Upper lobe of right lung (tissue), 1 donor: Measurements from ENCODE around the gene GRID2. TPM values are rescaled to one million over a fixed set of nuclear protein-coding genes. Genes with fewer than 3 reads are reported as not detected.
"Not testable (repeated sequence)": the region's sequence is repeated elsewhere in the genome, so short reads cannot be mapped to it uniquely, and the experiment has no call there.

Experiments
- ATAC-seq: fragments of 200-7000 bp; cut with Tn5 transposase; one replicate; pipeline ENCODE4 v1.9.1; 2020; ENCODE audit warnings: mild to moderate bottlenecking, moderate library complexity
- DNase-seq: peaks from one replicate; pipeline ENCODE4 v3.0.0-alpha.2; 2020
- H3K27ac ChIP-seq: fragments of 200-600 bp; one replicate; pipeline ENCODE4 v1.8.0; 2022
- H3K27me3 ChIP-seq: fragments of 200-600 bp; one replicate; pipeline ENCODE4 v1.8.0; 2022; ENCODE audit warnings: mild to moderate bottlenecking
- H3K36me3 ChIP-seq: fragments of 200-600 bp; one replicate; pipeline ENCODE4 v1.8.0; 2022
- H3K4me1 ChIP-seq: fragments of 200-600 bp; one replicate; pipeline ENCODE4 v1.8.0; 2022
- H3K4me3 ChIP-seq: fragments of 200-600 bp; one replicate; pipeline ENCODE4 v1.8.0; 2022; ENCODE audit warnings: mild to moderate bottlenecking
- H3K9me3 ChIP-seq: fragments of 200-600 bp; one replicate; pipeline ENCODE4 v1.8.0; 2022
- CTCF ChIP-seq: fragments of 200-600 bp; IDR thresholded peaks from one replicate; pipeline ENCODE4 v1.8.0; 2022; ENCODE audit warnings: antibody characterized with exemption
- intact Hi-C: fragments of 100-400 bp; cut with DNase I; formaldehyde crosslinking; loops from one replicate; pipeline ENCODE4 v1.11.0; 2022
- total RNA-seq: library from RNA; stranded (reverse); fragmentation: NEBNext Ultra II Directional; extraction: Animal tissue kit (Norgen Biotek cat#: 25700); gene quantifications from one replicate; pipeline ENCODE4 v1.2.1, GENCODE V29; 2021
- donor health status: DM: no; HTN: yes; CAD: no; lungs with severe emphysema.

The GRID2 gene
- total RNA-seq, 1 donor from 2014 or later: not detected

- Histone ChIP-seq H3K4me1 (no peaks in the 10 kb centered on the region), H3K9me3 (no peaks in the 10 kb centered on the region), H3K4me3 (no peak overlapping the region), H3K36me3 (no peaks in the 10 kb centered on the region), H3K27me3 (no peaks in the 10 kb centered on the region), H3K27ac (no peak overlapping the region)
- no peak for TF ChIP-seq CTCF
- DNase-seq (no peak), ATAC-seq (no peak)
- intact Hi-C loops: no loop called here
Observed at GRCh38 chr4:92265798-92266197, 38.0 kb upstream of the GRID2 start.

- intact Hi-C loops: no loop called here
Observed at GRCh38 chr4:92266521-92266920, 37.2 kb upstream of the GRID2 start.

GRCh38 chr4:92268642-92269041 is 35.1 kb upstream of the GRID2 start:
- H3K4me3 ChIP-seq: no peak overlapping the region
- no peaks in the 10 kb centered on the region for H3K27me3 ChIP-seq
- no peaks in the 10 kb centered on the region for H3K36me3 ChIP-seq
- H3K9me3 ChIP-seq: no peaks in the 10 kb centered on the region
- intact Hi-C loops: no loop called here
- H3K4me1 ChIP-seq: no peaks in the 10 kb centered on the region
- no peak for TF ChIP-seq CTCF
- no peak for ATAC-seq
- no peak overlapping the region for H3K27ac ChIP-seq
- DNase-seq: no peak

More at GRCh38 chr4:92266521-92266920, 37.2 kb upstream of the GRID2 start:
- Histone ChIP-seq H3K4me1 (no peaks in the 10 kb centered on the region), H3K27me3 (no peaks in the 10 kb centered on the region), H3K36me3 (no peaks in the 10 kb centered on the region), H3K4me3 (no peak overlapping the region), H3K9me3 (no peaks in the 10 kb centered on the region), H3K27ac (no peak overlapping the region)
- no peak for TF ChIP-seq CTCF
- ATAC-seq: no peak
- DNase-seq: no peak

- TF ChIP-seq CTCF: no peak
- Histone ChIP-seq H3K4me1 (no peaks in the 10 kb centered on the region), H3K27ac (no peak overlapping the region), H3K4me3 (no peak overlapping the region), H3K9me3 (no peaks in the 10 kb centered on the region), H3K27me3 (no peaks in the 10 kb centered on the region), H3K36me3 (no peaks in the 10 kb centered on the region)
- DNase-seq (no peak), ATAC-seq (no peak)
- intact Hi-C loops: no loop called here
Observed at GRCh38 chr4:92270908-92271307, 32.9 kb upstream of the GRID2 start.

GRCh38 chr4:92271551-92271950 is 32.2 kb upstream of the GRID2 start:
- H3K4me1 ChIP-seq, DNase-seq, H3K9me3 ChIP-seq, H3K4me3 ChIP-seq, H3K27me3 ChIP-seq, H3K36me3 ChIP-seq, H3K27ac ChIP-seq, ATAC-seq, intact Hi-C loops: not testable (repeated sequence)

- H3K9me3 ChIP-seq, H3K27me3 ChIP-seq, intact Hi-C loops, H3K27ac ChIP-seq, H3K4me1 ChIP-seq, ATAC-seq, H3K4me3 ChIP-seq, DNase-seq, H3K36me3 ChIP-seq: not testable (repeated sequence)
Observed at GRCh38 chr4:92277057-92277881, 26.5 kb upstream of the GRID2 start.
